Lower leg skin (tissue), 3 donors: Measurements from ENCODE around the gene TAS1R2.

Experiments
- CTCF ChIP-seq, 3 donors: fragments of 450-650 bp; IDR thresholded peaks; one replicate each; pipeline ENCODE4 v1.5.1; 2016; ENCODE audit warnings: antibody characterized with exemption in 3 of 3, mild to moderate bottlenecking in 3 of 3, moderate library complexity in 2 of 3
- POLR2A ChIP-seq, 2 donors: fragments of 450-650 bp; IDR thresholded peaks; one replicate each; pipeline ENCODE4 v1.6.1; 2016 to 2017; ENCODE audit warnings: antibody characterized with exemption in 2 of 2, mild to moderate bottlenecking in 1 of 2, moderate library complexity in 1 of 2

GRCh38 chr1:18882486-18882885 is 23.0 kb upstream of the TAS1R2 start:
- no peak for TF ChIP-seq CTCF (IDR thresholded peaks at IDR 0.05)
- TF ChIP-seq POLR2A (IDR thresholded peaks at IDR 0.05): no peak
